GM13977 (cell line): ENCODE data around the gene POLDIP2.

Experiments used
- DNase-seq: peaks from one replicate; pipeline ENCODE4 v3.0.0; 2012; ENCODE audit warnings: low spot score
- in situ Hi-C: fragments of 300-500 bp; cut with MboI; formaldehyde crosslinking; loops from one replicate; pipeline ENCODE4 v1.12.0; 2022; ENCODE audit warnings: low sequenced_read_pairs, low pct_unique_long_range_greater_than_20kb, mixed read lengths, inconsistent platforms; ENCODE audit not compliant: unreplicated experiment
- TF ChIP-seq, protein P1 (sequence below): IDR thresholded peaks from 2 replicates; pipeline ENCODE4 v1.5.1; 2012; ENCODE audit warnings: mild to moderate bottlenecking, control low read depth; ENCODE audit not compliant: insufficient read depth; ENCODE audit errors: extremely low read depth, missing control alignments

POLDIP2 gene

DNA sequence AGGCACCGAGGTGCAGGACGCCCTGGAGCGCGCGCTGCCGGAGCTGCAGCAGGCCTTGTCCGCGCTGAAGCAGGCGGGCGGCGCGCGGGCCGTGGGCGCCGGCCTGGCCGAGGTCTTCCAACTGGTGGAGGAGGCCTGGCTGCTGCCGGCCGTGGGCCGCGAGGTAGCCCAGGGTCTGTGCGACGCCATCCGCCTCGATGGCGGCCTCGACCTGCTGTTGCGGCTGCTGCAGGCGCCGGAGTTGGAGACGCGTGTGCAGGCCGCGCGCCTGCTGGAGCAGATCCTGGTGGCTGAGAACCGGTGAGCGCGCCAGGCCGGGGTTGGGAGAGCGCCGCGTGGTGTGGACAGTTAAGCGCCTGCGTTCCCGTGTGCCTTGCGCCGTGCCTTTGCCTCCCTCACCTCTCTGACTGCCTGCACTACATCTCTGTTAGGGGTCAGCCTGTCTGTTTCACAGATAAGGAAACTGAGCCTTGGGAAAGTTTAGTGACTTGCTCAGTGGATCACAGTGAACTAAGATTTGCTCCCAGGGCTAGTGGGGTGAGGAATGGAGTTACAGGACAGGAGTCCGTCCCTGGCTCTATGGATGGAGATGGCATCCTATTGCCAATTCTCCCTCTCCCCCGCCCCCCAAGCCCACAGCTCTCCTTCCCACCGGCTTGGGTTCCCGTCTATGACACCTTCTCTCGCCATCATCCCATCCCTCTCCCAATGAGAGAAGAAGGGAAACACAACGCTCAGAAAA is 15.0 kb upstream of the POLDIP2 start:
- DNase-seq: peak; percentile 59
- in situ Hi-C loops: no loop called here
- TF ChIP-seq, protein P1, sequence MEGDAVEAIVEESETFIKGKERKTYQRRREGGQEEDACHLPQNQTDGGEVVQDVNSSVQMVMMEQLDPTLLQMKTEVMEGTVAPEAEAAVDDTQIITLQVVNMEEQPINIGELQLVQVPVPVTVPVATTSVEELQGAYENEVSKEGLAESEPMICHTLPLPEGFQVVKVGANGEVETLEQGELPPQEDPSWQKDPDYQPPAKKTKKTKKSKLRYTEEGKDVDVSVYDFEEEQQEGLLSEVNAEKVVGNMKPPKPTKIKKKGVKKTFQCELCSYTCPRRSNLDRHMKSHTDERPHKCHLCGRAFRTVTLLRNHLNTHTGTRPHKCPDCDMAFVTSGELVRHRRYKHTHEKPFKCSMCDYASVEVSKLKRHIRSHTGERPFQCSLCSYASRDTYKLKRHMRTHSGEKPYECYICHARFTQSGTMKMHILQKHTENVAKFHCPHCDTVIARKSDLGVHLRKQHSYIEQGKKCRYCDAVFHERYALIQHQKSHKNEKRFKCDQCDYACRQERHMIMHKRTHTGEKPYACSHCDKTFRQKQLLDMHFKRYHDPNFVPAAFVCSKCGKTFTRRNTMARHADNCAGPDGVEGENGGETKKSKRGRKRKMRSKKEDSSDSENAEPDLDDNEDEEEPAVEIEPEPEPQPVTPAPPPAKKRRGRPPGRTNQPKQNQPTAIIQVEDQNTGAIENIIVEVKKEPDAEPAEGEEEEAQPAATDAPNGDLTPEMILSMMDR: no peak

DNA sequence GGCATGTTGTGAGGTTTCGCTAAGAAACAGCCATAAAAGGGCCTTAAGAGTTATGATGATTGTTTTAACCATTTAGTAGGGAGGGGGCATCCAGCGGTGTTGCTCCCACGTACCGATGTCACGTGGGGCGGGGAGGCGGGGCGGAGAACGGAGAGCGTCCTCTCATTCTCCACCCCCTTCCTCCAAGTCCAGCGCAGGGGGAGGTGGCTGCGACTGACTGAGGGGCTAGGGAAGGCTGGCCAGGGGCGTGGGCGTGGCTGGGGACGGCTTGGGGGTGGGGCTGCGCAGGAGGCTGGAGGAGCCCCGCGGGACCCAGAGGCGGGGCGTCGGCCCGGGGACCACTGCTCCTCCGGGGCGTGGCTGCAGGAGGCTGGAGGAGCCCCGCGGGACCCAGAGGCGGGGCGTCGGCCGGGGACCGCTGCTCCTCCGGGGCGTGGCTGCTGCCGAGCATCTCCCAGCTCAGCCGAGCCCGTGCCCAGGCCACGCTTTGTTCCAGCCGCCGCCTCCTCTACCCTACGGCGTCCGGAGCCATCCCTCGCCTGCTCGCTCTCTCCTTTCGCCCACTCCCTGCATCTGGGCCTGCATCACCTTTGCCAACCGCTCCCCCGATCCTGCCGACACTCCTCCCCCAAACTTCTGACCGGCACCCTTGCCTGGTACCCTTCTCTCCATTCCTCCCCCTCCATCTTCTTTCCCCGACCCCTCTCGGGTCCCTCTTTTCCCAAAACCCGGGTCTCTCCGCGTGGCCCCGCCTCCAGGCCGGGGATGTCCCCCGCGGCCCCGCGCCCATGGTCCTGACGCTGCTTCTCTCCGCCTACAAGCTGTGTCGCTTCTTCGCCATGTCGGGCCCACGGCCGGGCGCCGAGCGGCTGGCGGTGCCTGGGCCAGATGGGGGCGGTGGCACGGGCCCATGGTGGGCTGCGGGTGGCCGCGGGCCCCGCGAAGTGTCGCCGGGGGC is 14.2 kb upstream of the POLDIP2 start, which contains the start of gene SARM1:
SARM1 (plus strand) TSS at position 450 of the 958 bp plus-strand sequence; CDS start at position 789, 339 bp downstream.
- peak; percentile 96 for DNase-seq
- in situ Hi-C loops: no loop called here
- TF ChIP-seq, protein P1: no peak

DNA sequence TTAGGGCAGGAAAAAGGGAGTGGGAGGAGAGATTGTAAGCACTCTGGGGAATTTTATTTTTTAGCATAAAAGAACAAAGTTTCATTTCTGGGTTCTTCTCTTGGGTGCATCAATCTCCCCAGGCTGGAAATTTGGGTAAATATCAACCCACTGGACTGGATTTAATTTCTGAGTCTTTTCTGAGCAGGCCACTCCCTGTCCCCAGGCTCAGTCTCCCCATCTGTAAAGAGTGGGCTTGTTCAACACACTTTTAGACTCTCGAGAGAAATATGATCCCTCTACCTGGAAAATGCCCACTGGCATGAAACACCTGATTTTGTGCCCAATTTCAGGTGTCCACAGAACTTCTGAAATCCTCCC is 13.4 kb upstream of the POLDIP2 start:
- in situ Hi-C loops: no loop called here

DNA sequence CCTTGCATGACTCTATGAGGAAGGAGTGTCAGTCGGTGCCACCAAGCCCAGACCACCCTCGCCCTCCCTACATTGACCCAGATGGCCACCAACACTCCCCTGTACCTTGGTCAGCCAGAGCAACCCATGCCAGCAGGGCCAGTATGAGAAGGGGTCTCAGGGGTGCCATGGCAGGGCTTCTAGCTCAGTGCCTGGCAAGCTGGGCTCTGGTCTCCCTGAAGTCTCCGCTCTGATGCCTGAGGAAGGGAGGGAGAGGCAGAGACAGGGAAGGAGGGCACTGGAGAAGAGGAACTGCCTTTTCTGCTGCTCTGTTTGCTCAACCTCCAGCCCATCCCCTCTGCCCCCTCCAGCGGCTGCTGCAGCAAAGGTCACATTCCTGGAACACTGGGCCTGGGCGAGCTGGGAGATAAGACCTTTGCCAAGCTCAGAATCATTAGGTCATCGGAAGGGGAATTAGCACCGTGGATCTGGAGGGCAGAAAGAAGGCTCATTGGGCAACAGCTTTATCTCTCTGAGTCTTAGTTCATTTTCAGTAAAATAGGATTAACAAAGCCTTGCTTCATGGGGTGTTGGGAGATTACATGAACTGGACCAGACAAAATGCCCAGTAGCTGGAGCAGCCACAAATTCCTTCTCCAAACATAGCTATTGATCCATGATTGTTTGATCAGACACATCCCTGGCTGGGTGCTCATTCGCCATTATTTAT is 12.9 kb upstream of the POLDIP2 start, which contains the start of gene VTN:
VTN (minus strand) TSS at position 273 of the 709 bp plus-strand sequence; CDS start at position 169, 104 bp downstream.
- in situ Hi-C loops: no loop called here
- TF ChIP-seq, protein P1: no peak
- no peak for DNase-seq

More for the DNA sequence above, 13.4 kb upstream of the POLDIP2 start:
- DNase-seq: no peak
- TF ChIP-seq, protein P1: no peak

DNA sequence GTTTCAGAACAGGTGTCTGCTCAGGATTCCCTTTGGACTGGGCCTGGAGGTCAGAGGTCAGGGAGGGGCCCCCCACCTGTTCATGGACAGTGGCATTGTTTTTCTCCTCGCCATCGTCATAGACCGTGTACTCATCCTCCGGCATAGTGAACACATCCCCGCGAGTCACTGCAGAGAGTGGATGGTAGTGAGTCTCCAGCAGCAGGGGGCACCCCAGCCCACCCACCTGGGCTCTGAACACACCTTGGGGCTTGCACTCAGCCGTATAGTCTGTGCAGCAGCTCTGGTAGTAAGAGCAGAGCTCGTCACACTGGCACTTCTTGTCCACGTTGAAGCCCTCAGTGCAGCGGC is 12.3 kb upstream of the POLDIP2 start:
- TF ChIP-seq, protein P1: no peak
- in situ Hi-C loops: no loop called here
- no peak for DNase-seq
